ENCODE measurements around the gene ADAMTSL3.

The ADAMTSL3 gene

GRCh38 chr15:83671603-83672002 is 17.7 kb downstream of the ADAMTSL3 start:
- Mint-ChIP-seq H3K36me3 (no peaks in the 10 kb centered on the region), H3K4me3 (no peak overlapping the region), H3K9me3 (ENCODE audit: low read depth) (peaks cover 14% of the 10 kb centered on the region), H3K4me1 (ENCODE audit: low read depth) (no peaks in the 10 kb centered on the region), H3K27me3 (peaks cover 4% of the 10 kb centered on the region), H3K27ac (no peak overlapping the region)

GRCh38 chr15:83673385-83673784 is 19.5 kb downstream of the ADAMTSL3 start:
- no peaks in the 10 kb centered on the region for H3K36me3 Mint-ChIP-seq
- H3K27me3 Mint-ChIP-seq = peaks cover 4% of the 10 kb centered on the region
- H3K4me3 Mint-ChIP-seq = no peak overlapping the region
- H3K9me3 Mint-ChIP-seq (ENCODE audit: low read depth) = peaks cover 10% of the 10 kb centered on the region
- H3K27ac Mint-ChIP-seq = no peak overlapping the region
- H3K4me1 Mint-ChIP-seq (ENCODE audit: low read depth) = no peaks in the 10 kb centered on the region

DNA sequence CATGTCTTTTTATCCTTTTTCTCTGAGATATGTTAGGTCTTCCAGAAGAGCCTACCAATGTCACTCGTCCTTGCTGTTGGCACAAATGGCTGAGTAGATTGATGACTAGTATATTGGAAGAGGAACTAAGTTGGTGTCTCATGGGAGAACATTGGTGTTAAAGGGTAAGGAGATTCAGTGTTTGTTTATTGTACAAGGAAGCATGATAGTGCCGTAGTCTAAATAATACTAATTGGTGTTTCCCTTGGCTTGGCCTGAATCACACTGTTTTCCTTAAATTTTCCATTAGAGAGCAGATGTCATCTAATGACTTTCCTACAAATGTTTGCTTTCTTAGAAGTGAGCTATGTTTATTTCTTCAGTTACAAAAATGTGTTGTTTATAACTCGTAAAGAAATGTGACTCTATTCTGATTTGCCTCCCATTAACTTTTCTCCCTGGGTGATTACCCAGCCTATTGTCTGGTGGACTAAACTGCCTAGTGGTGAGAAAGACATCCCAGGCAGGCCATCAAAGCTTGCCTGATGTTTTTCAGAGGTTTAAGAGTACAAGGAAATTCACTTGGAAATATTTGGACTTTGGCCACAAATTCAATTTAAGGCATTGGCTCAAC is 28.7 kb downstream of the ADAMTSL3 start:
- no peak overlapping the region for H3K27ac Mint-ChIP-seq
- H3K4me1 Mint-ChIP-seq (ENCODE audit: low read depth) = no peaks in the 10 kb centered on the region
- H3K9me3 Mint-ChIP-seq (ENCODE audit: low read depth) = peaks cover 12% of the 10 kb centered on the region
- no peak overlapping the region for H3K4me3 Mint-ChIP-seq
- H3K27me3 Mint-ChIP-seq = peaks cover 14% of the 10 kb centered on the region
- no peaks in the 10 kb centered on the region for H3K36me3 Mint-ChIP-seq

- H3K9me3 Mint-ChIP-seq (ENCODE audit: low read depth) = peaks cover 3% of the 10 kb centered on the region
- no peak overlapping the region for H3K4me3 Mint-ChIP-seq
- no peaks in the 10 kb centered on the region for H3K4me1 Mint-ChIP-seq (ENCODE audit: low read depth)
- H3K27ac Mint-ChIP-seq = no peak overlapping the region
- peaks cover 14% of the 10 kb centered on the region for H3K27me3 Mint-ChIP-seq
- no peaks in the 10 kb centered on the region for H3K36me3 Mint-ChIP-seq
Measured at GRCh38 chr15:83685916-83686332, 32.0 kb downstream of the ADAMTSL3 start.

- Mint-ChIP-seq H3K27me3 (peaks cover 15% of the 10 kb centered on the region), H3K4me1 (ENCODE audit: low read depth) (no peaks in the 10 kb centered on the region), H3K4me3 (no peak overlapping the region), H3K27ac (no peak overlapping the region), H3K9me3 (ENCODE audit: low read depth) (peaks cover 2% of the 10 kb centered on the region), H3K36me3 (no peaks in the 10 kb centered on the region)
Measured at GRCh38 chr15:83688201-83688600, 34.3 kb downstream of the ADAMTSL3 start.

GRCh38 chr15:83690676-83691075 is 36.8 kb downstream of the ADAMTSL3 start:
- Mint-ChIP-seq H3K36me3 (no peaks in the 10 kb centered on the region), H3K4me1 (ENCODE audit: low read depth) (no peaks in the 10 kb centered on the region), H3K27ac (no peak overlapping the region)

GRCh38 chr15:83692746-83693581 is 39.0 kb downstream of the ADAMTSL3 start:
- H3K27ac Mint-ChIP-seq = no peak overlapping the region
- H3K36me3 Mint-ChIP-seq = no peaks in the 10 kb centered on the region
- H3K27me3 Mint-ChIP-seq = peaks cover 5% of the 10 kb centered on the region
- no peaks in the 10 kb centered on the region for H3K4me1 Mint-ChIP-seq (ENCODE audit: low read depth)
- no peak overlapping the region for H3K4me3 Mint-ChIP-seq
- H3K9me3 Mint-ChIP-seq (ENCODE audit: low read depth) = no peaks in the 10 kb centered on the region

More at GRCh38 chr15:83690676-83691075, 36.8 kb downstream of the ADAMTSL3 start:
- Mint-ChIP-seq H3K9me3 (ENCODE audit: low read depth) (no peaks in the 10 kb centered on the region), H3K4me3 (no peak overlapping the region), H3K27me3 (peaks cover 9% of the 10 kb centered on the region)

DNA sequence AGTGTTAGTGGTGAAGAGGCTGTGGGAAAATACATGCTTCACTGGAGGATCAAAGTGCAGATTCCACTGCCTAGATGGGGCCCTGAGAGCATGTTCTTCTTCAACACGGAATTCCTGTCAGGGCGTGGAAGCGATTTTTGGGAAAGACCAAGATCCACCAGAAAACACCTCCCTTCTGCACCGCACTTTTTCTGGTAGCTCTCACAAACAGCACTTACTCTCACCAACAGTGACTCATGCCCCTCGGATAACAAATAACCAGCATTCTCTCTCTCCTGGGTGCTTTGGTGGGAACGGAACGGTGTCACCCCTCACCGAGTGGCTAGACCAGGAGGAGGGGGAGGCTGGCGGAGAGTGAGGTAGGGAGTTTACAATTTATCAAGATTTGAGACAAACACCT is 40.1 kb downstream of the ADAMTSL3 start:
- no peak overlapping the region for H3K27ac Mint-ChIP-seq
- H3K36me3 Mint-ChIP-seq = no peaks in the 10 kb centered on the region
- no peaks in the 10 kb centered on the region for H3K9me3 Mint-ChIP-seq (ENCODE audit: low read depth)
- H3K27me3 Mint-ChIP-seq = peaks cover 5% of the 10 kb centered on the region
- no peaks in the 10 kb centered on the region for H3K4me1 Mint-ChIP-seq (ENCODE audit: low read depth)
- H3K4me3 Mint-ChIP-seq = no peak overlapping the region

- peaks cover 5% of the 10 kb centered on the region for H3K27me3 Mint-ChIP-seq
- H3K9me3 Mint-ChIP-seq (ENCODE audit: low read depth) = no peaks in the 10 kb centered on the region
- no peak overlapping the region for H3K27ac Mint-ChIP-seq
- no peaks in the 10 kb centered on the region for H3K4me1 Mint-ChIP-seq (ENCODE audit: low read depth)
- no peaks in the 10 kb centered on the region for H3K36me3 Mint-ChIP-seq
- H3K4me3 Mint-ChIP-seq = no peak overlapping the region
Measured at GRCh38 chr15:83694536-83694935, 40.6 kb downstream of the ADAMTSL3 start.

DNA sequence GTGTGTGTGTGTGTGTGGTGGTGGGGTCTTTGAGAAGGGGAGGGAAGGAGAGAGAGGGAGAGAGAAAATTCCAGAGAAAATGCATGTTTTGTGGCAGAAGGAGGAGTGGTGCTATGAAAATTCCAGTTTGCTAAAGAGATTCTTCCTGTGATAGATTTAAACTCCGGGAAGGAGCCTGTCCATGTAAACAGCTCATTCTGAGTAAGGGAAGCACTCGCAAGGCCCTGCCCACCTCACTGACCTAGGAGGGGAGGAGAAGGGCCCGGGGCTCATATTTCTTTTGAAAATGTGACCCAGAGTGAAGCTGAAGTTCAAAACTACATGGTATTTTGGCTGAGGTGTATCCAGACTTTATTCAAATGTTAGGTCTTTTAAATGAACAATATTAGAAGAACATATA is 41.3 kb downstream of the ADAMTSL3 start:
- Mint-ChIP-seq H3K9me3 (ENCODE audit: low read depth) (no peaks in the 10 kb centered on the region), H3K27me3 (peaks cover 5% of the 10 kb centered on the region), H3K27ac (no peak overlapping the region), H3K4me1 (ENCODE audit: low read depth) (no peaks in the 10 kb centered on the region), H3K4me3 (no peak overlapping the region), H3K36me3 (no peaks in the 10 kb centered on the region)

- no peaks in the 10 kb centered on the region for H3K4me1 Mint-ChIP-seq (ENCODE audit: low read depth)
Measured at GRCh38 chr15:83695901-83696425, 42.0 kb downstream of the ADAMTSL3 start.

GRCh38 chr15:83697716-83698115 is 43.8 kb downstream of the ADAMTSL3 start:
- Mint-ChIP-seq H3K4me1 (ENCODE audit: low read depth) (no peaks in the 10 kb centered on the region), H3K27ac (no peak overlapping the region), H3K9me3 (ENCODE audit: low read depth) (no peaks in the 10 kb centered on the region), H3K4me3 (no peak overlapping the region), H3K27me3 (peaks cover 4% of the 10 kb centered on the region), H3K36me3 (no peaks in the 10 kb centered on the region)

More at GRCh38 chr15:83695901-83696425, 42.0 kb downstream of the ADAMTSL3 start:
- Mint-ChIP-seq H3K27me3 (peaks cover 5% of the 10 kb centered on the region), H3K9me3 (ENCODE audit: low read depth) (no peaks in the 10 kb centered on the region), H3K27ac (no peak overlapping the region), H3K4me3 (no peak overlapping the region), H3K36me3 (no peaks in the 10 kb centered on the region)

- Mint-ChIP-seq H3K4me3 (no peak overlapping the region), H3K27me3 (no peaks in the 10 kb centered on the region), H3K27ac (no peak overlapping the region), H3K9me3 (ENCODE audit: low read depth) (no peaks in the 10 kb centered on the region), H3K36me3 (no peaks in the 10 kb centered on the region), H3K4me1 (ENCODE audit: low read depth) (no peaks in the 10 kb centered on the region)
Measured at GRCh38 chr15:83698294-83698693, 44.4 kb downstream of the ADAMTSL3 start.

GRCh38 chr15:83699028-83699427 is 45.1 kb downstream of the ADAMTSL3 start:
- Mint-ChIP-seq H3K4me1 (ENCODE audit: low read depth) (no peaks in the 10 kb centered on the region), H3K27me3 (no peaks in the 10 kb centered on the region)

DNA sequence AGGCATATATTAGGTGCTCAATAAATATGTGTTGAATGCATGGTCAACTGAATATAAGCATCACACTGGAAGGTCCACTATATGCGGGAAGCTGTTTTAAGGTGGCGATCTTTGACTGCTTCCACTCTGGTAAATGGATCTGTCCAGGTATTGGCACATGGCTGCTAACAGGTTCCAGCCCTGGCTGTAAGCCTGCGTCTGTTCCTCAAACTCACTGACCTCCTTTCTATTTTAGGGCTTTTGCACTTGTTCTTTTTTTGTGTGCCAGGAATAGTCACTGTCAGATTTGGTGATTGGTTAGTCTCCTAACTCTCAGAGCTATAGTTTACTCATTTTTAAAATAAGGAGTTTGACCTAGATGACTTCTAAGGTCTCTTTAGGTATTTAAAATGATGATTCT is 46.2 kb downstream of the ADAMTSL3 start:
- H3K27me3 Mint-ChIP-seq = no peaks in the 10 kb centered on the region
- H3K4me3 Mint-ChIP-seq = no peak overlapping the region
- H3K9me3 Mint-ChIP-seq (ENCODE audit: low read depth) = no peaks in the 10 kb centered on the region
- no peaks in the 10 kb centered on the region for H3K36me3 Mint-ChIP-seq
- H3K4me1 Mint-ChIP-seq (ENCODE audit: low read depth) = no peaks in the 10 kb centered on the region
- H3K27ac Mint-ChIP-seq = no peak overlapping the region

More at GRCh38 chr15:83699028-83699427, 45.1 kb downstream of the ADAMTSL3 start:
- no peaks in the 10 kb centered on the region for H3K36me3 Mint-ChIP-seq
- H3K9me3 Mint-ChIP-seq (ENCODE audit: low read depth) = no peaks in the 10 kb centered on the region
- no peak overlapping the region for H3K4me3 Mint-ChIP-seq
- no peak overlapping the region for H3K27ac Mint-ChIP-seq

Measured in activated naive CD8-positive, alpha-beta T cell (primary cell).